Dedifferentiated amniotic fluid mesenchymal stem cell (primary cell): ENCODE measurements around the gene KCNMB3.
"Not testable (repeated sequence)": the region's sequence is repeated elsewhere in the genome, so short reads cannot be mapped to it uniquely, and the experiment has no call there.

ENCODE experiments used
- DNase-seq: peaks from one replicate; pipeline ENCODE4 v3.0.0-alpha.2; 2016; ENCODE audit errors: extremely low spot score

Gene KCNMB3, protein sequence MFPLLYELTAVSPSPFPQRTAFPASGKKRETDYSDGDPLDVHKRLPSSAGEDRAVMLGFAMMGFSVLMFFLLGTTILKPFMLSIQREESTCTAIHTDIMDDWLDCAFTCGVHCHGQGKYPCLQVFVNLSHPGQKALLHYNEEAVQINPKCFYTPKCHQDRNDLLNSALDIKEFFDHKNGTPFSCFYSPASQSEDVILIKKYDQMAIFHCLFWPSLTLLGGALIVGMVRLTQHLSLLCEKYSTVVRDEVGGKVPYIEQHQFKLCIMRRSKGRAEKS

DNA sequence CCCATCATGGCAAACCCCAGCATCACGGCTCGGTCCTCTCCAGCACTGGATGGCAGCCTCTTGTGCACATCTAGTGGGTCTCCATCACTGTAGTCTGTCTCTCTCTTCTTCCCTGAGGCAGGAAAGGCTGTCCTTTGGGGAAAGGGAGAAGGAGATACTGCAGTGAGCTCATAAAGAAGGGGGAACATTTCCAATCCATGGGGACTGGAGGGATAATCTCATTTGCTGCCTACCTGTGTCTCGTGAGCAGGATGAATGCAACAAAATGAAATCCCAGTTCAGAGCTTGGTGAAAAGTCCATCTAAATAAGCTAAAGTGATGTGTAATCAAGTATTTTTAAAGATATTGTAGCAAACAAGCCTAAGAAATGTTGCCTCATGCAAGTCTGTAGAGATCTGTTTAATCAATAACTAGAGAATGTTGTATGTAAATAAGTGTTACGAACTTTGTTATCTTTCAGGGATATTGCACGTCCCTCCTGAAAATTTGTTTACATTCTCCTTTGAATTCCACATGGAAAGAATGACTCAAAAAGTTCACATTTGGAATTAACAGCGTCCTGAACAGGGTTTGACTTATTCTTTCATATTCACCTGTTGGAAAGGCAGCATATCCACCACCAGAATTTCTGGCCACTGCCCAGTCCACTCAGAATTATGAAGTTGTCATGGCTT is at the start of gene KCNMB3:
KCNMB3 (minus strand) TSS at position 312 of the 674 bp plus-strand sequence; CDS start at position 188, 124 bp downstream.
- no peak for DNase-seq

DNA sequence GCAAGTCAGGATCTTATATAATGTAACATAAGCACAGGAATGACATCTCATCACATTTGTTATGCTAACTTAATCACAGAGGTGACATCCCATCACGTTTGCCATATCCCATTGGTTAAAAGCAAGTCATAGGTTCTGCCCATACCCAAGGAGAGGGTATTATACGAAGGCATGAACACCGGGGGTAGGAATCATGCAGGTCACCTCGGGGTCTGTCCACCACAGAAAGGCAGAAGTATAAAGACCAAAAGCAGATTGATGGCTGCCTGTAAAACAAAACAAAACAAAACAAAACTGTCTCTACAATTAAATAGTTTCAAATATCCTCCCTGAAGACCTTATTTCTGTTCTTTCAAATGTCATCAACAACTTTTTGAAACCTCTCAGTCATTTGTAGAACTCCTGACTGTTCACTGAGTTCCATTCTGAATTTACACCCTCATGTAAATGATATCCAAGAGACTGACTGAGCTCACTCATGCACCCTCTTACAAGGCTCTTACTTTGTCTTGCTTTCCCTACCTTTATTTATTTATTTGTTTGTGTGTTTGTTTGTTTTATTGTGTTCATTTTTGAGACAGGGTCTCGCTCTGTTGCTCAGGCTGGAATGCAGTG is 49.2 kb upstream of the KCNMB3 start:
- no peak for DNase-seq

DNA sequence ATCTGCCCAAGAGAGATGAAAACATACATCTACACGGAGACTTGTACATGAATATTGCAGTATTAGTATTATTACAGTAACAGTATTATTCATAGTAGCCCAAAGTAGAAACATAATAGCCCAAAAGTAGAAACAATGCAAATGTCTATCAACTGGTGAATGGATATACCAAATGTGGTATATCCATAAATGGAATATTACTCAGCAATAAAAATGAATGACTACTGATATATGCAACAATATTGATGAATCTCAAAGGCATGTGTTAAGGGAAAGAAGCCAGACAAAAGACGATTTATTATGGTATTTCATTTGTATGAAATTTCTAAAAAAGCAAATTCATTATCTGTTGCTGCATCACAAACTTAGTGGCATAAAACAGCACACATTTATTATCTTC is 48.4 kb upstream of the KCNMB3 start:
- no peak for DNase-seq

DNA sequence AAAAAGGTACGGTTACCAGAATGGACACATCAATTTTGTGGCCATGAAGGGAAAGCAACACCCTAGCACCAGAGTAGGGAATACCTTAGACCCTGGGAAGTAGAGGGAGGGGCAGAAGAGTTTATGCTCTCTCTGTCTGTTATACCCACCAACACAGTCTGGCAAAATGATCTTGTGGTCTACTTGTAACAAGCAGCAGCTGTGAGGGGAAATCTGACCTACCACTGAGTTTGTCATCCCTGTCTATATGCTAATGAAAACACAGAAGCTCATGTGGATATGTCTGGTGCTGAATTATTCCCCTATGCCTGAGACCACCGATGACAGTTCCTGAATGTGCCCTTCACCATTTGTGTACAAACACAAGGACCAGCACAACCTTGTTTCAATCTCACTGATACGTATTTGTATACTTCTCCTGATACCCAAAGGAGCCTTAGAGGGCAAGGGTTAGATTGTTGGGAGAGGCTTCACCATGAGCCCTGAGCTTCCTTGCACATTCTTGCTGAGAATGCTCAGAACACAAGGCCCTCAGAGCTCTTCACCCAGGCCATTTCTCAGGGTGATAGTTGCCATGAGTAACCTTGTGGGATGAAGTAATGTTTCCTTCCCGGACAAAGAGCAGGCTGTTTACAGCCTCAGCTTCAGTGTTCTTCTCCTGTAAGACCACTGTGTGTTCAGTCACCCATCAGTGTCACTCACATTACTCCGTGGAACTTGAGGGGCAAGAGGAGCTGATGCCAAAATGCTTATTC is 47.2 kb upstream of the KCNMB3 start:
- no peak for DNase-seq

DNA sequence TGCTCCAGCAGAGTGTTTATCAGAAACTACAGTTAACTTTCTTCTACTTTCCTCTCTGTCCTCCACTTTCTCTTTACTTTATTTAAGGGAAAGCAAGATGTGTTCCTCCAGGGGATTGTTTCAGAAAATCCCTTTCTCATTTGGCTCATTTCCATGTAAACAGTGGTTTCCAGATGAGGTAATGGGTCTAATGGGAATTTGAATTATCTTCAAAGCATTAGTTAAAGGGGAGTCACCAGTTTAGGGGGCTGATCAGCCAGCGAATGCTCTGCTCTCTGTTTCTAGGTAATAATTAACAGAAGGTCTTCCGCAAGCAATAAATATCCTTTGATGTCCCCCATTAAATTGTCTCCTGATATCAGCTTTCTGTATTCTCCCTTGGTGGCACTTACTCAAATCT is 41.5 kb upstream of the KCNMB3 start:
- DNase-seq: no peak

DNA sequence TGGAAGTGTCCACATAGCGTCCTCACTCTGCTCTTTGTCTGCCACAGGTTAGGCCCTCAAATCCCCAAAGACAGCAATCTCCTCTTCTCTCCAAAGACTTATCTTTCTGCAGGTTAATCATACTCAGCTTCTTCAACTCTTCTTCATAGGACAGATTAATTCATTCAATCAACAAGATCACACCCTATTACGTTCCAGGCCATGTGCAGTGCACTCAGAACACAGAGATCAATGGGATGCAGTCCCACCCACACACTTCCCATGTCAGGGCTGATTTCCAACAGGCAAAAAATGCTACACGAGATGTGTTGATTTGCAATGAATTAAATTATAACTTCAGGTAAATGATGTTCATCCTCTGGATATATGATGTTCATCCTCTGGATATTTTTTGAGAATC is 38.4 kb upstream of the KCNMB3 start:
- DNase-seq: no peak

DNA sequence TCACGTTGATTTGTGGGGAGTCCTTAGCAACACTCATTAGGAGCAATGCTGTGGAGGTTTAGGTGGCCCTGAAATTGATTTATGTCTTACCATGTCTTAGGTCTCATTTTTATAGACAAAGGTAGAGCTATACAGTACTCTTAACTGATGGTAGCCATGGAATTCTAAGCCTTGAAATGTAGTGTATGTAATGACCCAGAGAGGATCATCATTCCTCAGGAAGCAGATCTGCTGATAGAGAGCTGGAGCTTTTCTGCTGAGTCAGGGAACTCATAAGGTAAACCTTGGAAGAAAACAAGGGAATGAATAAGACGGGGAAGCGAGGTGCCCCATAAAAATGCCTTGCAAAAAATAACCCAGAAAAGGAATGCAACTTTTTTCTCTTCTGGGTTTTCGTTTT is 37.9 kb upstream of the KCNMB3 start:
- DNase-seq: no peak

DNA sequence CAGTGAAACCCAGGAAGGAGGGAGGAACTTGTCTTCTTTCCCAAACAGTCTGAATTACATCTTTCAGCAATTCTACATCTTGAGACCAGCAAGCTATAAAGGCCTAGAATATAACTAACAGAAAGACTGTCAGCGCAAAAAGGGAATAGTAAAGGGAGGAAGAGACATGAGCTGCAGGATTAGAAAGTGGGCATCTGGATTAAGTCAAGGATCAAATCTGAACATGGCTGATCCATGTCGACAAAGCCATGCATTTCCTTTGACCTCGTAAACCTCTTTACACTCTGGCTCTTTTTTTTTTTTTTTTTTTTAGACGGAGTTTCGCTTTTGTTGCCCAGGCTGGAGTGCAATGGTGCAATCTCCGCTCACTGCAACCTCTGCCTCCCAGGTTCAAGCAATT is 35.4 kb upstream of the KCNMB3 start:
- DNase-seq: no peak

DNA sequence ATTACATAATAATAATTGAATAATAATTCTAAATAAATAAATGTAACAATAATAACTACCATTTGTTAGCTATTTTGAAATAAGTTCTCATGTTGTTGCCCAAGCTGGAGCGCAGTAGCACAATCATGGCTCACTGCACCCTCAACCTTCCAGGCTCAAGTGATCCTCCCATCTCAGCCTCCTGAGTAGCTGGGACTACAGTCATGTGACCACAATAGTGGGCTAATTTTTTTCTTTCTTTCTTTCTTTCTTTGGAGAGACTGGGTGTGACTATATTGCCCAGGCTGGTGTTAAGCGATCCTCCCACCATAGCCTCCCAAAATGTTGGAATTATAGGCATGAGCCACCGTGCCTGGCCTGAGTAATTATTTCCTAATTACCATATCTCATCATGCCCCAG is 30.9 kb upstream of the KCNMB3 start:
- no peak for DNase-seq

DNA sequence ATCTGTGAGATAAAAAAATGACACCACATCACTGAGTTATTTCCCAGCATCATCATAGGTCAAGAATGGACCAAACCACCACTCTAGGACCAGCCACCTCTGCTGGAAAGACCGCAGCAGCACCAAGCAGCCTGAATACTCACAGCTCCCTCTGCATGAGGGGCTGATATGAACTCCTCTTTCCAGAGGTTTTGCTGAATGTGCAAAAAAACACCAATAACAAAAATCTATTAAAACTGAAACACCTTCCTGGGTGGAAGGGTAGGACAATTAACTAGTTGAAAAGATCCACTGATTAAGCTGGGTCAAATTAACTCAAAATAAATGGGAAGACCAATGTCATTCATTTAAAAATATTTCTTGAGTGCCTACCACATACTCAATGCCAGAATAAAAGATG is 28.9 kb upstream of the KCNMB3 start:
- DNase-seq: no peak

DNA sequence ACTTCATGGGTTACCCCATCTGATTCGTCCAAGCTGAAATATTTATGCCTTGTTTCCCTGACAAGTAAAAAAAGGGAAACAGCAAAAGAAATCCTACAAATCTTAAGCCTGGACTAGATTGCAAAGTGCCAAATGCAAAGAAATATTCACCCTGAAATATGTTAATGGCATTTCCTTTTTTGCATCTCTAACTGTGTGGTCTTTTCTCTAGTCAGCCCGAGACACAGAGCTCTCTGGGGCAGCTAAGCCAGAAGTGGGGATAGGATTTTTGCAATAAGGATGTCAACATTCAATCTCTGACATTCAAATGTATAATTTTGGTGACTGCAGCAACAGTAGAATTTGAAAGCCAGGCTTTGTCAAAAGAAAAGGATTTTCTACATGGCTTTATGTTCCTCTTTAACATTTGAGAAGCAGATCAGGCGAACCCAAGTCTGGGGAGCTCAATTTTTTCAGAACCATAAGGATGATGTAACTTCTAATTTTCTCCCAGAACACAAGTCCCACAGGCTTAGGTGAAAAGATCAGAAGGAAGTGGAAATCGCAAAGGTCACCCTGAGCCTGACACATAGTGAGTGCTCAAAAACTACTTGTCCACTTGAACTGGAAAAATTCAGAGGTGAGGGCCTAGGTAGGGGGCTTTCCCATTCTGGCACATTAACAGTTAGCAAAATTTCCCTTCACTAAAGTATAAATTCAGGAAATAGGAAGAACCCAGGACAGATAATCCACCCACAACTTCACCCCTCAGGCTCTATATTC is 28.2 kb upstream of the KCNMB3 start:
- no peak for DNase-seq

DNA sequence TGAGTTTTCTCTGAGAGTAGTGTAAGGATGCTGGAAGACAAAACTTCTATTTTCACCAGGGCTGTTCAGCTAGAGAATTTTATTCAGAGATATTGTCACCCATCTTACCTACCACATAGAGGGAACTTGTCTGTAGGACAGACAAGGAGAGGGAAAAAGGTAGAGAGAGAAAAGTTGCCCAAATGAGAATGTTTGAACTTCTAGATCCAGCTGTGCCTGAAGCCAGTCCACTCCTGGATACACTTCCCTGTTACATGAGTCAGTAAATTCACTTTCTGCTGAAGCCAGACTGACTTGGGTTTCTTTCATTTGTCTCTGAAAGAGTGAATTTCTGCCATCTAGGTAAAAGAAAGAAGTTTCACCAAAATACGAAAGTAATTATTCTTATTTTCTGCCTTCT is 27.2 kb upstream of the KCNMB3 start:
- no peak for DNase-seq

DNA sequence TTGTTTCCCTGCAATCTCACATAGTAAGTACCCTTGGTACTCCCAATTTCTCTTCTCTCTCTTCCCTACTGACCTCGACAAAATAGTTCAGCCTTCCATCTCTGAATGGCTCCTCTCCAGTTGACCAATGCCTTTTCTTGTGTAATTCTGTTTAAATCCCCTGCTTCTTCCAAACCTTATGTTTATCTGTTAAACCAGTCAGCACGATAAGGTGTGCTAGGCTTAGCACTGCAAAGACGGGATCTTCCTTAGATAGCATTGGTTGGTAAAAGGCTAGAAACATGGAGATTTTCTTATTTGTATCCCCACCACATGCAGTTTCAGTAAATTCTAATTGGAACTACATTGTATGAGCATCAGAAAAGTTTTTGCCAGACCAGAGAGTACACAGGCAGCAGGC is 25.8 kb upstream of the KCNMB3 start:
- no peak for DNase-seq

DNA sequence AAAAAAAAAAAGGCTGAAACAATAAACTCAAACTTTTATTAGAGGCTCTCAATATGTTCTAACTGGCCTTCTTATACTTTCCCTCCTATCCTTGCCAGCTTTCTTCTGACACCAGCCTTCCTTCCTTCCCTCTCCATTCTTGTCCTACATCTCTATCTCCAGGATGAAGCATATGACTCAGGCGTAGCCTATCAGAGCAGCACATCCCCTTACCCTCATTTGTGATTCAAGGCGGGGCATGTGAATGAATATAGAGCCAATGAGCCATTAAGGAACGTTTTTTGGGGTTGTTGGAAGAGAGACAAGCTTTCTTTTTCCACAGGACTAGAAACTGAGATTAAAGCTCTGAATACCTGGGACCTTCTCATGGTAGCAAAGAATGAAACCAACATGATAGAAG is 25.1 kb upstream of the KCNMB3 start:
- DNase-seq: no peak

DNA sequence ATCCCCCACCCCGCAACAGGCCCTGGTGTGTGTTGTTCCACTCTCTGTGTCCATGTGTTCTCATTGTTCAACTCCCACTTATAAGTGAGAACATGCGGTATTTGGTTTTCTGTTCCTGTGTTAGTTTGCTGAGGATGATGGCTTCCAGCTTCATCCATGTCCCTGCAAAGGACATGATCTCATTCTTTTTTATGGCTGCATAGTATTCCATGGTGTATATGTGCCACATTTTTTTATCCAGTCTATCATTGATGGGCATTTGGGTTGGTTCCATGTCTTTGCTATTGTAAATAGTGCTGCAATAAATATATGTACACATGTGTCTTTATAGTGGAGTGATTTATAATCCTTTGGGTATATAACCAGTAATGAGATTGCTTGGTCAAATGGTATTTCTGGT is 23.5 kb upstream of the KCNMB3 start:
- not testable (repeated sequence) for DNase-seq

DNA sequence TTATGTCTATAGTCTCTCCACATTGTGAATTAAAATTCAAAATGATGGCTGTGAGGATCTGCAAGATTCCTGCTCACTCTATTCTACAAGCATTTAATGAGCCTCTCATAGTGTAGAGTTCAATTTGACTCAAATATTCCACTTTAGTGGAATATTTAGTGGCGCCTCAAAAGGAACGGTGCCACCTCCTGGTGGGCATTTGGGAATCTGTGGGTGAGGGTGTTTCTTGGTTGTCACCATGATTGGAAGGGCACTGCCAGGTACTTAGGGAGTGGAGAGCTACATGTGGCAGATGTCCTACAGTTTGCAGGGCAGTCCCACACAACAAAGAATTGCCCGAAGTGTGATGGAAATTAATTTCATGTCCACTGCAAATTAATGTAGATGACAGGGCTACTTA is 21.5 kb upstream of the KCNMB3 start:
- no peak for DNase-seq

DNA sequence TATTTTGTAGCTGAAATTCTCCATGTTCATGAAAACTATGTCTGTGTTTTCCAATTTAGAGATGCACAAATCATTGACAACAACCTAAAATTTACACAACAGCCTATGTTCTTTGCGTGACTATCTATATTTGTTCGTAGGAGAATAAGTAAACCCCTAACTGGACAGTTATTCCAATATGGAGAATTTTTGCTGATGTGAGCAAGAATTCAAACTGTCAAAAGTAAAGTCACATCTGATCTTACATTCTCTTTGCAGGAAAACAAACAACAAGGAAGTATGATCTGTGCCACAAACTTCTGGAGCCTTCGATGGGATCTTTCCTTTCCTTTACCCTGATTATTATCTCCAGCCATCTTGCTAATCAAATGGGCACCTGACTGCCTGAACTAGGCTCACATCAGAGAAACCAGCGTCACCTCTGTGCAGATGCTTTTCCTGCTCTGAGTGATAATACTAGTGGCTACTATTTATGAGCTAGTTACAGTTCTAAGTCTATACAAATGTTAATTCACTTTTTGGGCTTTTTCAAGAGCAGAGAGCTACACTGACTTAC is 18.3 kb upstream of the KCNMB3 start:
- no peak for DNase-seq

DNA sequence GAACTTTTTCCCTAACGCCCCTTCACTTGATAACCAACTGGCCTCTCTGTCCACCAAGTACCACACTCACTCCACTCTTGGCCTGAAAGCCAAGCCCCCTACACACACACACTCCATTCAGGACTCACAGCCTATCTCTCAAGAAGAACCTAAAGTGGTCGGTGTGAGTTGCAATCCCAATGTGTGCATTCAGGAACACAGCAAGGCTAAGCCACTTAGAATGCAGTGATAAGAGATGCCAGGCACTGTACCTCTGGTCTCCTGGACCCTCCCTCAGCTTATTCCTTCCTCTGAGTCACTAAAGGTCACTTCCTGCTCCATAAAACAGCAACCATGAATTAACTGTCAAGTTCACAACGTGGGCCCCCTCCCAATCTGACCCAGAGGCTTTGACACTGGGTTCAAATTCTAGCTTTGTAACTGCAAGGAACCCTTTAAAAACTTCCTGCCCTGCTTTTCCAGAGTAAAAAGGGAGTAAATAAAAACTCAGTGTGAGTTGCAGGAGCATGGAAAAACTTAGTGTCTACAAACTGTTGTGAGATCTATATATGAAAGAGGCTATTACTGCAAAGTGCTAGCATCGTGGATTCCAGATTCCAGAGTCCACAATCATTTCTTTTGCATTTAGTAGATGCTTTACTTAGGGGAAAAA is 17.6 kb upstream of the KCNMB3 start:
- DNase-seq: no peak

DNA sequence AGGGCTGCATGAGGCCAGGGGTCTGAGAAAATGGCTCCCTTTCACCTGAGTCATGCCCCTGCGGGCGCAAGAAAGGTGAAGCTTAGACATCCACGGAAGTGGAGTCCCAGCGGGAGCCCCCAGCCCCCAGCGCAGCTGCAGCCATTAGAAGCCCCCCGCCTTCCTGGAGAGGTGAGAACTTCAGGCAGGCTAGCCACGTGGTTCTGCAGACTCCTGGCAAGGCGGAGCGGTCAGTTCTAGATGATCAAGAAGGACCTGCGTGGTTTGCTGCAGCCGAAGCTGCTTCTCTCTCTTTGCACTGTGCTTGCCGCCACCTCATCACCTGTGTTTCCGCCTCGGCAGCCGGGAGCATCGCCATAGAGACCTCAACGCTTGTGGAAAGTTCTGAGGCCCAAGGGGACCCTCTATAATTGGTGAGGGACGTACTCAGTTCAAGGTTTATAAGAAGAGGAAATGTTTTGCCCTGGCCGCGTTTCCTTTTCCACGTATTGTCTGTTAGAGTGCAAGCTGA is 15.8 kb upstream of the KCNMB3 start:
- DNase-seq: no peak

DNA sequence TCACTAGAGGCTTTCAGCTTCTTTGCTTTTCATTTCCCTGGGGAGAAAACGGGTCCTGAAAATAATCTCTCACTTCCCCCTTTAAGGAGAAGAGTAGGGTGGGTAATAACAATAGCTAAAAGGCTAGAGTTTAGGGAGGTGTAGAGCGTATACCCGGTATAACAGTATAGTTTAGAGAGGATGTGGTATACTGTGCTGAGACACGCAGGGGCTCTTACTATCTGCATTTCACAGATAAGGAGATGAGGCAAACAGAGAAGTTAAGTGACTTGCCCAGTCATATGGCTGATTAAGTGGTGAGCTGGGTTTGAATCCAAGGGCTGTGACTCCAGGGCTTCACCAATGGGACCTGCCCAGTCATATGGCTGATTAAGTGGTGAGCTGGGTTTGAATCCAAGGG is 15.0 kb upstream of the KCNMB3 start:
- no peak for DNase-seq

DNA sequence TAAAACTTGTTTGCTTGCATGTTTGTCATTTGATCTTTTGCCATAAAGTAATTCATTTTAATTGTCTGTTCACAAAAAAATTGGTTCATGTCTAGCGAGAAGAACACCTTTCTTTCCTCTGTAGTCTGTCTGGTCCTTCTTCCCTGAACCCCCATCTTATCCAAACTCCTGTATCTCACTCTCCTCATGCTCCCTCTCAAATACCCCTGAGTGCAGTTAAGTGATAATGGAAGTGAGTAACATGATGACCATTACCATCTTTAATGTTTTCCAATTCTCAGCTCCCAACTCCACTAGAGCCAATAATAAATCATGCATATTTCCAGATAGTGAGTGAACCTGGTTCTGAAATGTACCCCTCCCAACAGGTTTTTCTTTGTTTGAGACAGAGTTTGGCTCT is 14.2 kb upstream of the KCNMB3 start:
- no peak for DNase-seq
